Neural cell (in vitro differentiated cells): ENCODE results near the gene MIX23. TPM values are rescaled to one million over a fixed set of nuclear protein-coding genes. Genes with fewer than 3 reads are reported as not detected.

Experiments used
- H2AFZ ChIP-seq: fragments of 200-600, 300-800 bp; sonication (generic), shearing (Covaris generic); 2 replicates; pipeline ENCODE4 v1.6.0; 2014; ENCODE audit warnings: low read depth, mild to moderate bottlenecking, antibody characterized with exemption, low read length, moderate library complexity
- H3F3A ChIP-seq: fragments of 200-600 bp; shearing (Covaris generic); 2 replicates; pipeline ENCODE4 v1.6.1; 2016; ENCODE audit warnings: mild to moderate bottlenecking, moderate library complexity, mixed read lengths, antibody characterized with exemption, low read length; ENCODE audit not compliant: insufficient read depth, poor library complexity, severe bottlenecking
- H3K27ac ChIP-seq: fragments of 200-600, 300-800 bp; sonication (generic), shearing (Covaris generic); 2 replicates; pipeline ENCODE4 v1.5.1; 2014; ENCODE audit warnings: mild to moderate bottlenecking, low read length, moderate library complexity
- H3K27me3 ChIP-seq: fragments of 300-800, 200-600 bp; sonication (generic), shearing (Covaris generic); 2 replicates; pipeline ENCODE4 v1.6.0; 2014; ENCODE audit warnings: mild to moderate bottlenecking, low read depth, low read length, moderate library complexity; ENCODE audit not compliant: insufficient read depth
- H3K36me3 ChIP-seq: fragments of 300-800, 200-600 bp; sonication (generic), shearing (Covaris generic); 2 replicates; pipeline ENCODE4 v1.5.1; 2014; ENCODE audit warnings: mild to moderate bottlenecking, antibody characterized with exemption, low read length, moderate library complexity; ENCODE audit not compliant: insufficient read depth
- H3K4me2 ChIP-seq: fragments of 300-800, 200-600 bp; sonication (generic), shearing (Covaris generic); 2 replicates; pipeline ENCODE4 v1.6.0; 2014; ENCODE audit warnings: mild to moderate bottlenecking, low read length
- H3K4me3 ChIP-seq: fragments of 300-800, 200-600 bp; sonication (generic), shearing (Covaris generic); 2 replicates; pipeline ENCODE4 v1.5.1; 2014; ENCODE audit warnings: mild to moderate bottlenecking, low read length, moderate library complexity
- H3K79me2 ChIP-seq: fragments of 200-600 bp; shearing (Covaris generic); replicated peaks from 2 replicates; pipeline ENCODE4 v1.6.0; 2014; ENCODE audit warnings: mild to moderate bottlenecking, low read length, moderate library complexity; ENCODE audit not compliant: insufficient read depth
- H3K9ac ChIP-seq: fragments of 300-800, 200-600 bp; sonication (generic), shearing (Covaris generic); 2 replicates; pipeline ENCODE4 v1.6.1; 2016; ENCODE audit warnings: mild to moderate bottlenecking, low read length, mixed read lengths
- H3K9me2 ChIP-seq: fragments of 200-600 bp; shearing (Covaris generic); 2 replicates; pipeline ENCODE4 v1.6.1; 2016; ENCODE audit warnings: mild to moderate bottlenecking, low read length, mixed read lengths; ENCODE audit not compliant: insufficient read depth
- H3K9me3 ChIP-seq: fragments of 200-600, 300-800 bp; sonication (generic), shearing (Covaris generic); 2 replicates; pipeline ENCODE4 v1.6.1; 2016; ENCODE audit warnings: mild to moderate bottlenecking, mixed run types, low read length, moderate library complexity, mixed read lengths
- H4K20me1 ChIP-seq: fragments of 200-600 bp; shearing (Covaris generic); 2 replicates; pipeline ENCODE4 v1.6.1; 2016; ENCODE audit warnings: mild to moderate bottlenecking, mixed run types; ENCODE audit not compliant: insufficient read depth
- CTCF ChIP-seq: fragments of 450-650 bp; IDR thresholded peaks from 2 replicates; pipeline ENCODE4 v1.5.1; 2014; ENCODE audit warnings: antibody characterized with exemption, mild to moderate bottlenecking, moderate library complexity; ENCODE audit not compliant: poor library complexity, severe bottlenecking
- EP300 ChIP-seq: fragments of 450-650 bp; conservative IDR thresholded peaks from 2 replicates; pipeline ENCODE4 v1.6.1; 2014; ENCODE audit warnings: antibody characterized with exemption, mild to moderate bottlenecking, moderate library complexity; ENCODE audit not compliant: poor library complexity, severe bottlenecking
- EZH2 ChIP-seq: fragments of 200-600, 300-800 bp; shearing (Covaris generic), sonication (generic); IDR thresholded peaks from 2 replicates; pipeline ENCODE4 v1.6.1; 2014; ENCODE audit warnings: antibody characterized with exemption, low read length, borderline replicate concordance, mild to moderate bottlenecking; ENCODE audit not compliant: insufficient read depth, poor library complexity, severe bottlenecking
- POLR2AphosphoS5 ChIP-seq: IDR thresholded peaks from 2 replicates; pipeline ENCODE4 v1.6.1; 2012
- RAD21 ChIP-seq: fragments of 450-650 bp; conservative IDR thresholded peaks from 2 replicates; pipeline ENCODE4 v1.6.1; 2014; ENCODE audit warnings: antibody characterized with exemption, mild to moderate bottlenecking, moderate library complexity
- SMC3 ChIP-seq: fragments of 450-650 bp; conservative IDR thresholded peaks from 2 replicates; pipeline ENCODE4 v1.6.1; 2014; ENCODE audit warnings: antibody characterized with exemption, mild to moderate bottlenecking, moderate library complexity; ENCODE audit not compliant: poor library complexity
- TAF1 ChIP-seq: IDR thresholded peaks from 2 replicates; pipeline ENCODE4 v1.6.1; 2012; ENCODE audit warnings: low read depth
- polyA plus RNA-seq: library from polyadenylated mRNA; depleted of rRNA; stranded (reverse); fragments of >200 nt; gene quantifications from 2 replicates; pipeline ENCODE4 v1.2.3, GENCODE V29; 2014
- TF ChIP-seq, protein P1 (sequence below): IDR thresholded peaks from 2 replicates; pipeline ENCODE4 v1.6.1; 2012; ENCODE audit warnings: borderline replicate concordance

Gene MIX23
- polyA plus RNA-seq, 1 donor from 2014 or later: 87.3 TPM

GRCh38 chr3:122331886-122332285 lies 51.1 kb downstream of the MIX23 start (continued):
- TF ChIP-seq, protein P1, sequence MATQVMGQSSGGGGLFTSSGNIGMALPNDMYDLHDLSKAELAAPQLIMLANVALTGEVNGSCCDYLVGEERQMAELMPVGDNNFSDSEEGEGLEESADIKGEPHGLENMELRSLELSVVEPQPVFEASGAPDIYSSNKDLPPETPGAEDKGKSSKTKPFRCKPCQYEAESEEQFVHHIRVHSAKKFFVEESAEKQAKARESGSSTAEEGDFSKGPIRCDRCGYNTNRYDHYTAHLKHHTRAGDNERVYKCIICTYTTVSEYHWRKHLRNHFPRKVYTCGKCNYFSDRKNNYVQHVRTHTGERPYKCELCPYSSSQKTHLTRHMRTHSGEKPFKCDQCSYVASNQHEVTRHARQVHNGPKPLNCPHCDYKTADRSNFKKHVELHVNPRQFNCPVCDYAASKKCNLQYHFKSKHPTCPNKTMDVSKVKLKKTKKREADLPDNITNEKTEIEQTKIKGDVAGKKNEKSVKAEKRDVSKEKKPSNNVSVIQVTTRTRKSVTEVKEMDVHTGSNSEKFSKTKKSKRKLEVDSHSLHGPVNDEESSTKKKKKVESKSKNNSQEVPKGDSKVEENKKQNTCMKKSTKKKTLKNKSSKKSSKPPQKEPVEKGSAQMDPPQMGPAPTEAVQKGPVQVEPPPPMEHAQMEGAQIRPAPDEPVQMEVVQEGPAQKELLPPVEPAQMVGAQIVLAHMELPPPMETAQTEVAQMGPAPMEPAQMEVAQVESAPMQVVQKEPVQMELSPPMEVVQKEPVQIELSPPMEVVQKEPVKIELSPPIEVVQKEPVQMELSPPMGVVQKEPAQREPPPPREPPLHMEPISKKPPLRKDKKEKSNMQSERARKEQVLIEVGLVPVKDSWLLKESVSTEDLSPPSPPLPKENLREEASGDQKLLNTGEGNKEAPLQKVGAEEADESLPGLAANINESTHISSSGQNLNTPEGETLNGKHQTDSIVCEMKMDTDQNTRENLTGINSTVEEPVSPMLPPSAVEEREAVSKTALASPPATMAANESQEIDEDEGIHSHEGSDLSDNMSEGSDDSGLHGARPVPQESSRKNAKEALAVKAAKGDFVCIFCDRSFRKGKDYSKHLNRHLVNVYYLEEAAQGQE: no peak
- no peak for TF ChIP-seq SMC3

DNA sequence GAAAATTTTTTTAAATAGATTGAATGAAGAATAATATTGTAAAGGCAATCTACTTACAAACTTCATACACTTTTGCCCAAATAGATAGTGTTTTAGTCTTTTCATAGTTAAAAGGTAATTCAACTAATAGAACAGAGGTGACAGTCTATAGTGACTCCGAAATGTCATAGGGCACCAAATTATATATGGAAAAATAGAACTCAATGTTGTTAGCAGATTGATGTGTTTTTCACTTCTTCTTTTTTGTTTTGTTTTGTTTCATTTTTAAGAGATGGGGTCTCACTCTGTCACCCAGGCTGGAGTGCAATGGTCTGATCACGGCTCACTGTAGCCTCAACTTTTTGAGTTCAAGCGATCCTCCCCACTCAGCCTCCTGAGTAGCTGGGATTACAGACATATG lies 57.3 kb downstream of the MIX23 start:
- H3K4me3 ChIP-seq: no peak overlapping the region
- H3K9me3 ChIP-seq: no peaks in the 10 kb centered on the region
- no peak overlapping the region for H3K4me2 ChIP-seq
- no peak for TF ChIP-seq SMC3
- TF ChIP-seq EP300: no peak
- no peak for TF ChIP-seq EZH2
- no peak for TF ChIP-seq POLR2AphosphoS5
- TF ChIP-seq, protein P1: no peak
- no peak for TF ChIP-seq RAD21
- no peak for TF ChIP-seq CTCF
- TF ChIP-seq TAF1: no peak
- H3K9ac ChIP-seq: no peak overlapping the region
- no peak overlapping the region for H3K27ac ChIP-seq
- H3K9me2 ChIP-seq: no peaks in the 10 kb centered on the region
- H3K79me2 ChIP-seq: no peaks in the 10 kb centered on the region
- no peaks in the 10 kb centered on the region for H3K27me3 ChIP-seq
- no peak overlapping the region for H2AFZ ChIP-seq
- no peaks in the 10 kb centered on the region for H3K36me3 ChIP-seq
- no peaks in the 10 kb centered on the region for H3F3A ChIP-seq
- no peaks in the 10 kb centered on the region for H4K20me1 ChIP-seq
